IPS-18c (cell line): ENCODE data around the gene SEMA4D.

ENCODE experiments used
- H3K4me3 ChIP-seq: 2 replicates; pipeline ENCODE4 v1.7.0; 2013; ENCODE audit warnings: low read depth, mild to moderate bottlenecking, low read length, moderate library complexity; ENCODE audit not compliant: insufficient read depth
- H3K9me3 ChIP-seq: one replicate; pipeline ENCODE4 v1.6.1; 2013; ENCODE audit warnings: mild to moderate bottlenecking, low read length, moderate library complexity; ENCODE audit not compliant: control insufficient read depth, insufficient read depth

The SEMA4D gene

GRCh38 chr9:89435071-89435823 lies 62.7 kb downstream of the SEMA4D start:
- H3K9me3 ChIP-seq = no peaks in the 10 kb centered on the region
- H3K4me3 ChIP-seq = no peak overlapping the region

GRCh38 chr9:89434636-89435035 lies 63.3 kb downstream of the SEMA4D start:
- no peak overlapping the region for H3K4me3 ChIP-seq
- no peaks in the 10 kb centered on the region for H3K9me3 ChIP-seq

- no peaks in the 10 kb centered on the region for H3K9me3 ChIP-seq
- no peak overlapping the region for H3K4me3 ChIP-seq
Measured at GRCh38 chr9:89433826-89434225, 64.1 kb downstream of the SEMA4D start.

GRCh38 chr9:89432986-89433530 lies 64.9 kb downstream of the SEMA4D start:
- Histone ChIP-seq H3K9me3 (no peaks in the 10 kb centered on the region), H3K4me3 (no peak overlapping the region)

- no peaks in the 10 kb centered on the region for H3K9me3 ChIP-seq
- no peak overlapping the region for H3K4me3 ChIP-seq
Measured at GRCh38 chr9:89431930-89432725, 65.8 kb downstream of the SEMA4D start.

- H3K9me3 ChIP-seq = no peaks in the 10 kb centered on the region
- H3K4me3 ChIP-seq = no peak overlapping the region
Measured at GRCh38 chr9:89430995-89431394, 66.9 kb downstream of the SEMA4D start.

GRCh38 chr9:89428901-89429890 lies 68.7 kb downstream of the SEMA4D start:
- H3K4me3 ChIP-seq = no peak overlapping the region; the same call in 1 of the 2 replicates
- no peaks in the 10 kb centered on the region for H3K9me3 ChIP-seq

GRCh38 chr9:89428222-89428761 lies 69.6 kb downstream of the SEMA4D start:
- H3K4me3 ChIP-seq = no peak overlapping the region
- H3K9me3 ChIP-seq = no peaks in the 10 kb centered on the region

GRCh38 chr9:89427621-89428221 lies 70.2 kb downstream of the SEMA4D start:
- no peaks in the 10 kb centered on the region for H3K9me3 ChIP-seq
- H3K4me3 ChIP-seq = no peak overlapping the region

- Histone ChIP-seq H3K9me3 (no peaks in the 10 kb centered on the region), H3K4me3 (no peak overlapping the region)
Measured at GRCh38 chr9:89426384-89426961, 71.4 kb downstream of the SEMA4D start.

- Histone ChIP-seq H3K4me3 (no peak overlapping the region), H3K9me3 (no peaks in the 10 kb centered on the region)
Measured at GRCh38 chr9:89425921-89426383, 72.0 kb downstream of the SEMA4D start.

GRCh38 chr9:89425024-89425805 lies 72.7 kb downstream of the SEMA4D start:
- Histone ChIP-seq H3K9me3 (no peaks in the 10 kb centered on the region), H3K4me3 (no peak overlapping the region)

- H3K4me3 ChIP-seq = no peak overlapping the region
- no peaks in the 10 kb centered on the region for H3K9me3 ChIP-seq
Measured at GRCh38 chr9:89422151-89422975, 75.5 kb downstream of the SEMA4D start.

GRCh38 chr9:89421595-89421994 lies 76.3 kb downstream of the SEMA4D start:
- H3K9me3 ChIP-seq = no peaks in the 10 kb centered on the region
- no peak overlapping the region for H3K4me3 ChIP-seq
